Fibroblast of upper back skin (primary cell): ENCODE results near the gene GTF2H2C.
"Not testable (repeated sequence)": the region's sequence is repeated elsewhere in the genome, so short reads cannot be mapped to it uniquely, and the experiment has no call there.

Experiments used
- DNase-seq: peaks from one replicate; pipeline ENCODE4 v3.0.0-alpha.2; 2013

Gene GTF2H2C

DNA sequence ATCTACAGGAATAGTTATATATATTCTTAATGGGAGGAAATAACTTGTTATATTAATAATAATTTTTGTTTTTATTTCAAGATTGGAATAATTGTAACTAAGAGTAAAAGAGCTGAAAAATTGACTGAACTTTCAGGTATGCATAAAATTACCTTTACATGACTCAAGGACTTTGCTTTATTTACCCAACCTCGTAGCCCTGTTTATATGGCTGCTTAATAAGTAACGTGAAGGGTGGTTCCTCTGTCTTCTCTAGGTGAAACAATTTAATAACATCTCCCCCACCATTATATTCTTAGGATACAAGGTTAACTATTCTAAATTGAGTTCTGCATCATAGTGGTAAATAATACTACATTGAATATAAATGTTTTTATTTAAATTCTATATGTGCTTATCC, 8.1 kb downstream of the GTF2H2C start:
- DNase-seq: not testable (repeated sequence)

DNA sequence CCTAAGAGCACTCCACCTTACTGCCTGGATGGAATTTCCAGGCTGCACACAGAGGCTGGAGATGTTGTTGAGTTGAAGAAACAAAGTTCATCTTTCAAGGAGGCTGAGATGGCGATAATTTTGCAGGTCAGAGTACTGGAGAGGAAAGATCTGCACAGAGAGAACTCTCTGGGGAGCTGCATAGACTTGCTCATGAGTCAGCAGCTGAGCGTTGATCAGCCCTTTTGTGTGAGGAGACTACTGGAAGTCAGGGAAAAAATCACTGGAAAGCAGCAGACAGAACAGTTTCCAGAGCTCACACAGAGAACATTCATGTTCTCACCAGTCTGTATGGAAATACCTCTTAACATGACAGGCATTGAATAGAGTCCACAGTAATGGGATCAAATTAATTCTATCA, 23.4 kb downstream of the GTF2H2C start:
- not testable (repeated sequence) for DNase-seq

DNA sequence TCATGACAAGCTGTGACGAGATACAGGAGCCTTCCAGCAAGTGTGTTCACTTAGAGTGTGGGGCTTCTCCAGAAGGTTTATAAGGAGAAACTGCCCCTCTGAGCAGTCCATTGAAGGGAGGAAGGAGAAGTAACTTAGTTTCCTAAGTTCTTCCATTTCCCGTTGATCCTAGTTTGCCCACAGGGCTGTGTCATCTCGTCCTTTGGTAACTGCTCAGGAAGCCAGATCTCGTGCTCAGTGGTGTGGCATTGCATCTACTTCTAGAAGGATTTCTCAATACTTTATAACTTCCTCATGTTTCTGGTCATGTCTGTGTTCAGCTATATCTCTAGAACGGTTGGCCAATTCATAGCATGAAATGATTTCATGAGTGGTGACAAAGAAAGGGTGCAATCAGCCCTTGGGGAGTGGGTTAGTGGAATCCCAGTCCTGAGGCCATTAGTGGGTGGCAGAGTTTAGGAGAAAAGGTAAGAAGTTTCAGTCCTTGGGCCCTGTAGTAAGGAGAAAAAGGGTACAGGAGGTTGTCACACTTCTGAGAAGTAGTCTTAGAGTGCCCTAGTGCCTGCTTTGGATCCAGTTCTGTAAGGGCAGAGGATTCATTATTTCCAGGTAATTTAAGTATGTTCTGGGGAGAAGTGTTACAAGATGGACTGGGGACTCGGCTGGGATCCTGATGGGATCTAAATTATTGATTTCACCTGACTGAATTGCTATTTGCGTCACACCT, 36.3 kb downstream of the GTF2H2C start:
- not testable (repeated sequence) for DNase-seq

DNA sequence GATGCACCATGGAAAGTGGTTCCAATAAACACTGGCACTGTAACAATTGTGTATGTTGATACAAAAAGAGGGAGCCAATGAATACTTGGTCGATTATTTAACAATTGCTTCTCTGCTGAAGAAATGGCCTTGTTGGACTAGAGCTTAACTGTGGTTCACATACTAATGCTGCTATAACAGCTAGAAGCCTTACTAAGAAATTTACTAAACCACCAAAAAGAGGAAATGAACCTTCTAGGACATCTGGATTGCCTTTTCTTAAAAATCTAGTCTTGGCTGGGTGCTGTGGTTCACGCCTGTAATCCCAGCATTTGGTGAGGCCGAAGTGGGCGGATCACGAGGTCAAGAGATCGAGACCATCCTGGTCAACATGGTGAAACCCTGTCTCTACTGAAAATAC, 42.0 kb downstream of the GTF2H2C start:
- DNase-seq: not testable (repeated sequence)

DNA sequence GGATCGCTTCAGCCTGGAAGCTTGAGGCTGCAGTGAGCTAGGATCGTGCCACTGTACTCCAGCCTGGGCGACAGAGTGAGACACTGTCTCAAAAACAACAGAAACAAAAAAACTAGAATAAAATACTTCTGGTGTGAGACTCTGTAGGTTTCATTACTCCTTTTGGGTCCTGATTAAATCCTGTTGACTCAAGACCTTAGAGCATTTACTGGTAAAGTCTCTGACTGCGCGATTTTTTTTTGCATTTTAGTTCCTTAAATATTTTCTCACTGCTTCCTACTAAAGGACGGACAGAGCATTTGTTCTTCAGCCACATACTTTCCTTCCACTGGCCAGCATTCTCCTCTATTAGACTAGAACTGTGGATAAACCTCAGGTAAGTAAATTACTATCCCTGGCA, 46.8 kb downstream of the GTF2H2C start:
- not testable (repeated sequence) for DNase-seq

DNA sequence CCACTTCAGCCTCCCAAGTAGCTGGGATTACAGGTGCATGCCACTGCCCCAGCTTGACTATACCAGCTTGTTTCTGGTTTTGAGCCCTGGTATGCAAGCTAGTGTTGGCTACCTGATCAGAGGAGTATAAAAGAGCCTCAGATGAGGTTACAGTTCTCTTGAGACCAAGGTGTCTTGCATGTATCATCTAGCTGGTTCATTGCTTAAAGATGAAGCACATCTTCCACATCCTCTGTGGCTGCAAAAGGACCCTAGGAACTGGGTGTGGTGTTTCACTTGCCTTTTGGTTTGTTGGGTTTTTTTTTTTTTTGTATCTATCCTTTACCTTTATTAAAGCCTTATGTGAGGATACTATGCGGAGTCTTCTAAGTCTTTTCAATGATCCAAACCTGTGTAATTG, 47.8 kb downstream of the GTF2H2C start:
- DNase-seq: not testable (repeated sequence)

DNA sequence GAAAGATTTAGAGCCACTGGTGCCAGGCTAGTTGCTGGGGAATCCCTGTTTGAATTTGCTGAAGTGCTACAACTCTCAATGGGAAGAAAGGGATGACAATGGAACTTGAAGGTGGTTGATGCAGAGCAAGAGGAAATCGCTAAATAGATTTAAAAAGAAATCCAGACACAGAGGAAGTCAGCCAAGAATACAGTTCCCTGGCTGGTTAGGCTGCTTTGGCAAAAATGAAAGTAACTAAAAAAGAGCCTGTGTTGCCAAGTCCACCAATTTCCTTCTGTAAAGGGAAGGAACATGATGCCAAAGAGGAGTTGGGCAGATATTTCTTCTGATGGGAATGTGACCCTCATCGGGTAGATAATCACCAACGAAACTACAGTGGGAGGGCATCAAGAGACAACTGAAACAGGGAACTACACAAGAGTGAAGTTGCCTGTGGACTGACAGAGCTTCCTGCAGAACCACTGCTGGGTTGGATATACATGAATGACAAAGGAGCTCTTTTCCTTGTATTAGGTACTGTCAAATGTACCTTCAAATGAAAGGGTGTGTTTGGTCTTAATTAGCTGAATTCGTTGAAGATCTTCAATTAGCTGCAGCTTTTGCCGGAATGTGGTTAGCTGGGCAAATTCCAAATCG, 49.0 kb downstream of the GTF2H2C start:
- not testable (repeated sequence) for DNase-seq

DNA sequence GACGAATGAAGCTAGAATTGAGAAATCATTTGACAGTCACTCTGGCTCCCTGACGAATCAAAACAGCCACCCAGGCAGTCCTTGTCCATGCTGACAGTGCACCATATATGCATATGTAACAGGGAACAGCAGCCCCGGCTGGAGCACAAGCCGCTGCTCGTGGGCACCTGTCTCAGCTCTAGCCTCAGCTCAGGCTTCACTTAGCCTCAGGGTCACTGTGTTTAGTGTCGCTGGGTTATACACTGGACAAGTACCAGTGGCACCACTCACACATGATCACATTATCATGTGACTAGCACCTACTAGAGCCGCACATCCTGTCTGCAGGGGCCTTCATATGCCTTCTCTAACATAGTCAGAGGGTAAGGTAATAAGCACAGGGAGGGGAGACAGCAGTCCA, 54.9 kb downstream of the GTF2H2C start:
- not testable (repeated sequence) for DNase-seq

DNA sequence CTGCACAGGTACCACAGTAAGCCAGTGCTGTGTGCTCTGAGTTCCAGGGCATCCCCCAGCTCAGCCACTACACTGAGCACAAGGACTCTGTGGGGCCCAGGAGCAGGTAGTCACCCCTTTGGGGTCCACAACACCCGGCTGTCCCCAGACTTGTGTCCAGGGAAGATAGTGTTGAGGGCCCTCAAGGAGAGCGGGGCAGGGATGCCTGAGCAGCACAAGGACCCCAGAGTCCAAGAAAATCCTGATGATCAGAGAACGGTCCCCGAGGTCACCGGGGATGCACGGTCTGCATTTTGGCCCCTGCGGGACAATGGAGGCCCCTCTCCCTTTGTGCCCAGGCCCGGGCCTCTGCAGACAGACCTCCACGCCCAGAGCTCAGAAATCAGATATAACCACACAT, 71.9 kb downstream of the GTF2H2C start:
- DNase-seq: not testable (repeated sequence)
